Measurements from ENCODE around the gene SELENOM.
"Not testable (repeated sequence)": the region's sequence is repeated elsewhere in the genome, so short reads cannot be mapped to it uniquely, and the experiment has no call there.

Gene SELENOM

DNA sequence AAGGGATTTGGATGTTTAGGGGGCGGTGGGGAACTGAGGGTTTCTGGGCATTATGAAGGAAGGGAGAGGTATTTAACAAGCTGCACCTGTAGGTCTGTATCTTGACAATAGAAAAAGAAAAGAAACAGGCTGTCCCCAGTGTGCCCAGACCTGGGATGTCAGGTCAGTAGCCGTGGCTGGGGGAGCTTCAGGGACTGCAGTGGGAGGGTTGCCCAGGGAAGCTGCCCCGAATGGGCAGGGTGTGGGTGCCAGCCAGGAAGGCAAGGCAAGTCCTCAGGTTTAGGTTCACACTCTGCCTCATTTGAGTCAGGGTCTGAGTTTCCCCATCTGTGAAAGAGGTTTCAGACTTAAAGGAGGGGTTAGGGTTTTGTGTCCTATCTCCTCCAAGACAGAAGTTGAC is 16.9 kb upstream of the SELENOM start:
- Histone ChIP-seq H3K9me3 (ENCODE audit: control insufficient read depth in 2 of 2, low read length in 2 of 2) (no peaks in the 10 kb centered on the region), H3K27ac (ENCODE audit: low read depth in 2 of 2, low read length in 2 of 2) (no peak overlapping the region), H3K4me1 (ENCODE audit: control insufficient read depth in 2 of 2, insufficient read depth in 2 of 2, low read length in 2 of 2) (peaks cover 12 to 24% of the 10 kb centered on the region in 2 donors), H3K27me3 (ENCODE audit: control insufficient read depth in 2 of 2, insufficient read depth in 2 of 2, low read length in 2 of 2) (no peaks in the 10 kb centered on the region), H3K4me3 (ENCODE audit: low read length in 2 of 2) (no peak overlapping the region), H3K36me3 (ENCODE audit: control insufficient read depth in 2 of 2, insufficient read depth in 2 of 2, low read length in 2 of 2) (peaks cover 0 to 7% of the 10 kb centered on the region in 2 donors), H3K9ac (ENCODE audit: low read depth in 1 of 2, low read length in 2 of 2) (no peak overlapping the region)

GRCh38 chr22:31123292-31123602 is 15.9 kb upstream of the SELENOM start:
- peaks cover 12 to 24% of the 10 kb centered on the region in 2 donors for H3K4me1 ChIP-seq (ENCODE audit: control insufficient read depth in 2 of 2, insufficient read depth in 2 of 2, low read length in 2 of 2)
- H3K4me3 ChIP-seq (ENCODE audit: low read length in 2 of 2), result peak overlapping the region; percentile 74
- H3K9me3 ChIP-seq (ENCODE audit: control insufficient read depth in 2 of 2, low read length in 2 of 2), result no peaks in the 10 kb centered on the region
- no peaks in the 10 kb centered on the region for H3K27me3 ChIP-seq (ENCODE audit: control insufficient read depth in 2 of 2, insufficient read depth in 2 of 2, low read length in 2 of 2)
- H3K9ac ChIP-seq (ENCODE audit: low read depth in 1 of 2, low read length in 2 of 2), result peak overlapping the region; percentile 81 to 87
- H3K36me3 ChIP-seq (ENCODE audit: control insufficient read depth in 2 of 2, insufficient read depth in 2 of 2, low read length in 2 of 2), result peaks cover 0 to 3% of the 10 kb centered on the region in 2 donors
- peak overlapping the region; percentile 89 to 92 for H3K27ac ChIP-seq (ENCODE audit: low read depth in 2 of 2, low read length in 2 of 2)

GRCh38 chr22:31122532-31123291 is 15.3 kb upstream of the SELENOM start, which contains the start of gene INPP5J:
TSS of gene INPP5J (plus strand) at chr22:31122966. CDS start at chr22:31123015, 49 bp downstream.
- peak within 1 kb of the TSS; percentile 89 to 92 for H3K27ac ChIP-seq (ENCODE audit: low read depth in 2 of 2, low read length in 2 of 2)
- peak within 1 kb of the TSS; percentile 74 for H3K4me3 ChIP-seq (ENCODE audit: low read length in 2 of 2)

DNA sequence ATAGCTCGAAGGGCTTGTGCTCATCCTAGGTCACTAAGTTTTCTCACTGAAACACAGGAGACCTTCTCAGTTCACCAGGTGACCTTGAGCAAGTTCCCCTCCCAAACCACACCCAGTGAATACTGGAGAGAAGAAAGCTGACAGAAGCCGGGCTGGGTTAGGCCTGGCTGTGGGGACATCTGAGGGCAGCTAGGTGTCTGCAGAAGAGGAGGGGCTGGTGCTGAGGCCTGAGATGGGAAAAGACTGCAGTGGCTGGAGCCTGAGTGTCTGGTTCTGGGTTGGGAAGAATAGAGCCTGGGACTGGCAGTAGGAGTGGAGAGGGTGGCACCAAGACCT is 14.8 kb upstream of the SELENOM start:
- no peaks in the 10 kb centered on the region for H3K9me3 ChIP-seq (ENCODE audit: control insufficient read depth in 2 of 2, low read length in 2 of 2)
- H3K4me3 ChIP-seq (ENCODE audit: low read length in 2 of 2), result peak overlapping the region; percentile 74
- H3K9ac ChIP-seq (ENCODE audit: low read depth in 1 of 2, low read length in 2 of 2), result peak overlapping the region; percentile 81 to 87
- H3K27ac ChIP-seq (ENCODE audit: low read depth in 2 of 2, low read length in 2 of 2), result peak overlapping the region; percentile 89 to 92
- H3K4me1 ChIP-seq (ENCODE audit: control insufficient read depth in 2 of 2, insufficient read depth in 2 of 2, low read length in 2 of 2), result peaks cover 12 to 23% of the 10 kb centered on the region in 2 donors
- no peaks in the 10 kb centered on the region for H3K27me3 ChIP-seq (ENCODE audit: control insufficient read depth in 2 of 2, insufficient read depth in 2 of 2, low read length in 2 of 2)
- H3K36me3 ChIP-seq (ENCODE audit: control insufficient read depth in 2 of 2, insufficient read depth in 2 of 2, low read length in 2 of 2), result no peaks in the 10 kb centered on the region

More at GRCh38 chr22:31122532-31123291, 15.3 kb upstream of the SELENOM start, which contains the start of gene INPP5J:
- Histone ChIP-seq H3K9me3 (ENCODE audit: control insufficient read depth in 2 of 2, low read length in 2 of 2) (no peaks in the 10 kb centered on the region), H3K36me3 (ENCODE audit: control insufficient read depth in 2 of 2, insufficient read depth in 2 of 2, low read length in 2 of 2) (no peaks in the 10 kb centered on the region), H3K27me3 (ENCODE audit: control insufficient read depth in 2 of 2, insufficient read depth in 2 of 2, low read length in 2 of 2) (no peaks in the 10 kb centered on the region), H3K4me1 (ENCODE audit: control insufficient read depth in 2 of 2, insufficient read depth in 2 of 2, low read length in 2 of 2) (peaks cover 12 to 24% of the 10 kb centered on the region in 2 donors), H3K9ac (ENCODE audit: low read depth in 1 of 2, low read length in 2 of 2) (peak within 1 kb of the TSS; percentile 81 to 87)

GRCh38 chr22:31121403-31121802 is 14.0 kb upstream of the SELENOM start:
- Histone ChIP-seq H3K36me3 (ENCODE audit: control insufficient read depth in 2 of 2, insufficient read depth in 2 of 2, low read length in 2 of 2) (no peaks in the 10 kb centered on the region), H3K4me3 (ENCODE audit: low read length in 2 of 2) (no peak overlapping the region), H3K9ac (ENCODE audit: low read depth in 1 of 2, low read length in 2 of 2) (no peak overlapping the region), H3K27me3 (ENCODE audit: control insufficient read depth in 2 of 2, insufficient read depth in 2 of 2, low read length in 2 of 2) (no peaks in the 10 kb centered on the region), H3K4me1 (ENCODE audit: control insufficient read depth in 2 of 2, insufficient read depth in 2 of 2, low read length in 2 of 2) (peaks cover 12 to 23% of the 10 kb centered on the region in 2 donors), H3K27ac (ENCODE audit: low read depth in 2 of 2, low read length in 2 of 2) (peak overlapping the region; percentile 89 to 92), H3K9me3 (ENCODE audit: control insufficient read depth in 2 of 2, low read length in 2 of 2) (no peaks in the 10 kb centered on the region)

DNA sequence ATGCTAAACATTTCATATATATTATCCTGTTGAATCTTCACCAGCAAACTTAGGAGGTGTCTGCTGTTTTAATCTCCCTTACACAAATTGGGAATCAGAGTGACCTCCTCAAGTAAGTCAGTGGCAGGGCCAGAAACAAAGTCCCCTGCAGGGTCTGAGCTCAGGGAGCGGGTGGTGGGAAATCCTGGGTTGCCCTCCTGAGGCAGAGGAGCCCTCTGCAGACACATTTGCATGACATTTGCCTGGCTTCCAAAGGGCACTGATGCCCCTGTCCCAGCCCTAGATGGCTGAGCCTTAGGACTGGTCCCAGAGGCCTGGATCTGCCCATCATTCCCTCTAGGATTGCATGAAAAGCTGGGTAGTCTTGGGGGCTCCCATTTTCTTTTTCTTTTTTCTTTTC is 13.3 kb upstream of the SELENOM start:
- Histone ChIP-seq H3K27ac (ENCODE audit: low read depth in 2 of 2, low read length in 2 of 2) (no peak overlapping the region), H3K36me3 (ENCODE audit: control insufficient read depth in 2 of 2, insufficient read depth in 2 of 2, low read length in 2 of 2) (no peaks in the 10 kb centered on the region), H3K4me1 (ENCODE audit: control insufficient read depth in 2 of 2, insufficient read depth in 2 of 2, low read length in 2 of 2) (peaks cover 12 to 23% of the 10 kb centered on the region in 2 donors), H3K4me3 (ENCODE audit: low read length in 2 of 2) (no peak overlapping the region), H3K9ac (ENCODE audit: low read depth in 1 of 2, low read length in 2 of 2) (no peak overlapping the region), H3K27me3 (ENCODE audit: control insufficient read depth in 2 of 2, insufficient read depth in 2 of 2, low read length in 2 of 2) (no peaks in the 10 kb centered on the region), H3K9me3 (ENCODE audit: control insufficient read depth in 2 of 2, low read length in 2 of 2) (no peaks in the 10 kb centered on the region)

- Histone ChIP-seq H3K27me3 (ENCODE audit: control insufficient read depth in 2 of 2, insufficient read depth in 2 of 2, low read length in 2 of 2) (no peaks in the 10 kb centered on the region), H3K4me3 (ENCODE audit: low read length in 2 of 2) (no peak overlapping the region), H3K36me3 (ENCODE audit: control insufficient read depth in 2 of 2, insufficient read depth in 2 of 2, low read length in 2 of 2) (no peaks in the 10 kb centered on the region), H3K9ac (ENCODE audit: low read depth in 1 of 2, low read length in 2 of 2) (no peak overlapping the region), H3K9me3 (ENCODE audit: control insufficient read depth in 2 of 2, low read length in 2 of 2) (no peaks in the 10 kb centered on the region), H3K4me1 (ENCODE audit: control insufficient read depth in 2 of 2, insufficient read depth in 2 of 2, low read length in 2 of 2) (peaks cover 12 to 23% of the 10 kb centered on the region in 2 donors), H3K27ac (ENCODE audit: low read depth in 2 of 2, low read length in 2 of 2) (no peak overlapping the region)
These were observed 12.9 kb upstream of the SELENOM start for GRCh38 chr22:31120230-31120629.

DNA sequence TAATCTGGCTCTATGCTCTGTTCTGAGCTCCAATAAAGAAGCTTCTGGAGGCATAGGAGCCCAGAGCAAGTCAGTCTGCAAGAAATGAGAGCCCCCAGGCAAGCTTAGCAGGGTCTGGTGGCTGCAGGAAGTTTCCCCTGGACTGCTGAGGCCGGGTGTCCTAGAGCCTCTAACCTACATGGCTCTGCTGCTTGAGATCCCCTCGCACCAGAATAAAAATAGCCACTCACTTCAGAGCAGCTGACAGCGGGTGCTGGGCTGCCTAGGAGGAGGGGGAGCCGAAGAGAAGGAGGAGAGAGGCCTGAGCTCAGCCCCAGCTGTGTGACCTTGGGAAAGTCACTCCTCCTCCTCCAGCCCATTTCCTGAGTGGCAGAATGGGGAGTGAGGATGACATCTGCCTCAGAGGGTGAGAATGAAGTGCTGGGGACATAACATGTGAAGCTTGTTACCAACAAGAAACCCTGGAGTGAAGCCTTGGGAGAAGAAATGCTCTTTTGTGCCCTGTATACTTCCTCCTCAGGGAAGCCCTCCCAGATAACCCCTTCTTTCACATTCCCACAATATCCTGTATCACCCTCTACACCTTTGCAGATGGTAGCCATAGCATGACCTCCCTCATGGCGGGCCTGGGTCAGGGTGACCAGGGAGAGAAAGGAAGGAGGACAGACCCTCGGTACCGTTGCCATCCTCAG is 11.8 kb upstream of the SELENOM start:
- no peak overlapping the region for H3K9ac ChIP-seq (ENCODE audit: low read depth in 1 of 2, low read length in 2 of 2)
- no peak overlapping the region for H3K4me3 ChIP-seq (ENCODE audit: low read length in 2 of 2)
- H3K27ac ChIP-seq (ENCODE audit: low read depth in 2 of 2, low read length in 2 of 2), result no peak overlapping the region
- no peaks in the 10 kb centered on the region for H3K27me3 ChIP-seq (ENCODE audit: control insufficient read depth in 2 of 2, insufficient read depth in 2 of 2, low read length in 2 of 2)
- H3K36me3 ChIP-seq (ENCODE audit: control insufficient read depth in 2 of 2, insufficient read depth in 2 of 2, low read length in 2 of 2), result no peaks in the 10 kb centered on the region
- no peaks in the 10 kb centered on the region for H3K9me3 ChIP-seq (ENCODE audit: control insufficient read depth in 2 of 2, low read length in 2 of 2)
- H3K4me1 ChIP-seq (ENCODE audit: control insufficient read depth in 2 of 2, insufficient read depth in 2 of 2, low read length in 2 of 2), result peaks cover 12 to 23% of the 10 kb centered on the region in 2 donors

DNA sequence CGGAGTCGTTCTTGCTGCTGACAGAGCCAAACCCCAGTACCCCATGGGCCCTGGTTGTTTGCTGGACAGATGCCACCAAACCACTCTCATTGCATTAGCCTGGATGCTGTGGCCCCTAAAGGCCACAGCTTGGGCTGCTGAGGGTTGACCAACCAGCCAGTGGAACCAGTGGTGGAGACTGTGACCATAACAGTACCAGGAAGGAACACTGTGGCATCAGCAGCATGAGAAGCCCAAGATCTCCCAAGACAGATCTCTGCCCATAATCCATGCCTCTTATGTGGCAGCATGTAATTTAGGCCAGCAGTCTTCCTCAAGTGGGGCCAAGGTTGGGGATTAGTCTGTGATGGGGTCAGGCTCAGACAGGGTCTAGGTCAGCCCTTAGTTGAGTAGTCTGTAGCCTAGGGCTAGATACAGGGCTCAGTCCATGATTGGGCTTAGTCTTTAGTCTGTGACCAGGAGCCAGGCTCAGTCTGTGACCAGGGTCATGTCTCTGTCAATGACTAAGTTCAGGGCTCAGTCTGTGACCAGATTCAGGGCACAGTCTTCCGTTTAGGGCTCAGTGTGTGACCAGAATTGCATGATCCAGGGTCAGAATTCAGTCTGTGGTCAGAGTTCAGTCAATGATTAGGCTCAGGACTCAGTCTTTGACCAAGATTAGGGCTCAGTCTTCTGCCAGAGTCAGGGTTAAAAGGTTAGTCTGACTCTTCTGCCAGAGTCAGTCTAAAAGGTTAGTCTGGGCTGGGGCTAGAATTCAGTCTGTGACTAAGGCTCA is 10.9 kb upstream of the SELENOM start:
- Histone ChIP-seq H3K4me1 (ENCODE audit: control insufficient read depth in 2 of 2, insufficient read depth in 2 of 2, low read length in 2 of 2) (peaks cover 12 to 18% of the 10 kb centered on the region in 2 donors), H3K4me3 (ENCODE audit: low read length in 2 of 2) (no peak overlapping the region), H3K9me3 (ENCODE audit: control insufficient read depth in 2 of 2, low read length in 2 of 2) (no peaks in the 10 kb centered on the region), H3K27ac (ENCODE audit: low read depth in 2 of 2, low read length in 2 of 2) (no peak overlapping the region), H3K27me3 (ENCODE audit: control insufficient read depth in 2 of 2, insufficient read depth in 2 of 2, low read length in 2 of 2) (no peaks in the 10 kb centered on the region), H3K36me3 (ENCODE audit: control insufficient read depth in 2 of 2, insufficient read depth in 2 of 2, low read length in 2 of 2) (no peaks in the 10 kb centered on the region), H3K9ac (ENCODE audit: low read depth in 1 of 2, low read length in 2 of 2) (no peak overlapping the region)

GRCh38 chr22:31112547-31113091 is 5.3 kb upstream of the SELENOM start:
- not testable (repeated sequence) for H3K4me1 ChIP-seq (ENCODE audit: control insufficient read depth in 2 of 2, insufficient read depth in 2 of 2, low read length in 2 of 2); H3K4me3 ChIP-seq (ENCODE audit: low read length in 2 of 2); H3K27ac ChIP-seq (ENCODE audit: low read depth in 2 of 2, low read length in 2 of 2); H3K9me3 ChIP-seq (ENCODE audit: control insufficient read depth in 2 of 2, low read length in 2 of 2); H3K27me3 ChIP-seq (ENCODE audit: control insufficient read depth in 2 of 2, insufficient read depth in 2 of 2, low read length in 2 of 2); H3K36me3 ChIP-seq (ENCODE audit: control insufficient read depth in 2 of 2, insufficient read depth in 2 of 2, low read length in 2 of 2); H3K9ac ChIP-seq (ENCODE audit: low read depth in 1 of 2, low read length in 2 of 2)
